ENCODE results near the gene CDC42BPB. TPM values are rescaled to one million over a fixed set of nuclear protein-coding genes. Genes with fewer than 3 reads are reported as not detected.

CDC42BPB gene
- total and polyA plus RNA-seq, 2 of the 4 experiments (the other 2 are of a cell fraction), result 49.1 to 81.4 TPM

DNA sequence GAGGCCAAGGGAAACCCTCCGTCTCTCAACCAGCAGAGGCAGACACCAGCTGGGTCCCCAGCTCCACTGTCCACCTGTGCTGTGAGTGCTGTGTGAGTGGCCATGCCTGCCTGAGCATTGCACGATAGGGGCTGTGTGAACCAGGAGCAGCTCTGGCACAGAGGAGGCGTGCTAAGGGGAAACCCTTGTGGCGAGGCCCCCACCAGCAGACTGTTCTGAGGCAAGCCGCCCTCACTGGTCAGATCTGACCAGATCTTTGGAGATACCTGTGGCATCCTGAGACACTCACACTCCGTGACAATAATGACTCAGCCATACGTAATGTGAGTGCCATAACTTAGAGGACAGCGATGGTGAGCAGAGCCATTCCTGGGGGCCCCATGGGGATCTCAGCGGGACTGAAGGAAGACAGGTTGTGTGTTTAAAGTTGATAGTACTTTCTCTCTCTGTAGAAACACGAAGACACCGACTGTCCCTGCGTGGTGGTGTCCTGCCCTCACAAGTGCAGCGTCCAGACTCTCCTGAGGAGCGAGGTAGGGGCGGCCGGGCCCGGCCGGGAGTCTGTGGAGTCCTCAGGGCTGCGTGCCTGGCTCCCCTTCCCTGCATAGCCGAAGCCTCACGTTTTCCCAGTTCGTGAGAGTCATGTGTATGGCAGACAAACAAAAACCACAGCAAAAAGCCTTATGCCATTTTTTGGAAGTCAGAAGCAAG, 171.5 kb downstream of the CDC42BPB start:
- no peak overlapping the region for H2BK120ac ChIP-seq (ENCODE audit: low read depth, low read length)
- no peak overlapping the region for H2AK9ac ChIP-seq (replicated peaks; ENCODE audit: low read depth, low read length, poor library complexity)
- no peak overlapping the region for H2BK20ac ChIP-seq (ENCODE audit: low read depth, low read length)
- no peak overlapping the region; the same call in 1 of the 2 replicates for H3K14ac ChIP-seq (replicated peaks; ENCODE audit: low read depth, low read length)
- intact Hi-C loops (cut with micrococcal nuclease) (no loop called here), in situ Hi-C loops (cut with MboI; ENCODE audit: low sequenced_read_pairs) (no loop called here), dilution Hi-C loops (cut with HindIII; ENCODE audit: low sequenced_read_pairs, unreplicated experiment) (no loop called here)
- WGBS, 2 experiments (ENCODE audit: extremely low coverage in 2 of 2, insufficient read length in 1 of 2), result 99% methylated on average over 14 of the region's 22 CpGs; no CpG with 5 or more reads in 1 of the 2 experiments
- no peak overlapping the region for H4K91ac ChIP-seq (ENCODE audit: insufficient read depth, low read depth, low read length)
- no peak overlapping the region for H3K23ac ChIP-seq (ENCODE audit: low read depth, low read length)
- H3K18ac ChIP-seq (ENCODE audit: low read depth, low read length), result no peak overlapping the region
- no peak overlapping the region for H2AFZ ChIP-seq (replicated peaks; ENCODE audit: low read length, poor library complexity)
- no peak overlapping the region for H2AK5ac ChIP-seq (ENCODE audit: low read depth, low read length)
- H3K4ac ChIP-seq (ENCODE audit: low read depth, low read length), result no peak overlapping the region
- H2BK5ac ChIP-seq (ENCODE audit: low read depth, low read length, poor library complexity, severe bottlenecking), result no peak overlapping the region
- DNase-seq (no peak), ATAC-seq (ENCODE audit: low read depth) (no peak)
- no TSS peak for BruUV-seq (replicated peaks)
- no peak overlapping the region for H2BK15ac ChIP-seq (ENCODE audit: low read depth, low read length)
- no peak overlapping the region for H3K56ac ChIP-seq (ENCODE audit: extremely low read depth, insufficient read depth, low read length)
- no peaks in the 10 kb centered on the region for H3K9me3 ChIP-seq (ENCODE audit: control insufficient read depth, insufficient read depth, low read length)
- no peak overlapping the region for H3K4me2 ChIP-seq (ENCODE audit: low read depth, low read length)
- no peaks in the 10 kb centered on the region for H3K27me3 ChIP-seq (ENCODE audit: control insufficient read depth, insufficient read depth, low read length)
- no peaks in the 10 kb centered on the region for H3K4me1 ChIP-seq (ENCODE audit: control insufficient read depth, insufficient read depth, low read length)
- peaks cover 0 to 5% of the 10 kb centered on the region in 2 experiments; a peak in 1 of 4 replicates for H3K79me1 ChIP-seq (ENCODE audit: low read depth in 1 of 2, low read length in 2 of 2)
- H4K8ac ChIP-seq (ENCODE audit: low read depth in 2 of 2, low read length in 2 of 2), result no peak overlapping the region
- TF ChIP-seq CTCF (conservative IDR thresholded peaks at IDR 0.05; ENCODE audit: low read depth, low read length) (no peak), RFX5 (IDR thresholded peaks at IDR 0.05; ENCODE audit: low read depth, low read length) (no peak), USF2 (IDR thresholded peaks at IDR 0.05; ENCODE audit: low read depth, low read length) (no peak)
- POLR2A ChIA-PET (ENCODE audit: unreplicated experiment), result no interaction called here
- H3K9me1 ChIP-seq (ENCODE audit: insufficient read depth, low read length), result peaks cover 6% of the 10 kb centered on the region
- CTCF ChIA-PET, result no interaction called here
- H4K20me1 ChIP-seq (ENCODE audit: insufficient read depth, low read length), result peaks cover 10% of the 10 kb centered on the region; the same call in 1 of the 2 replicates
- H4K5ac ChIP-seq (ENCODE audit: low read depth, low read length), result no peak overlapping the region
- no peak overlapping the region for H3K9ac ChIP-seq (ENCODE audit: low read depth, low read length)
- H3K4me3 ChIP-seq (ENCODE audit: insufficient read depth, low read depth, low read length), result no peak overlapping the region
- H3K27ac ChIP-seq (ENCODE audit: insufficient read depth, low read length), result no peak overlapping the region
- peaks cover 20% of the 10 kb centered on the region for H3K36me3 ChIP-seq (ENCODE audit: control insufficient read depth, insufficient read depth, low read length)
